SK-N-SH treated with all-trans-retinoic acid at 6 μM for 48 hours (cell line): ENCODE measurements around the gene SLCO3A1.

Experiments used
- ATAC-seq: fragments of 200-7000 bp; cut with Tn5 transposase; 3 replicates; pipeline ENCODE4 v1.9.1; 2020; ENCODE audit warnings: mild to moderate bottlenecking, moderate library complexity
- ARNTL ChIP-seq: fragments of 450-650 bp; formaldehyde crosslinking; IDR thresholded peaks from 2 replicates; pipeline ENCODE4 v1.5.0; 2020; ENCODE audit warnings: low read depth, mild to moderate bottlenecking, moderate library complexity, borderline replicate concordance
- BACH2 ChIP-seq: fragments of 250-450 bp; sonication (Bioruptor Pico); IDR thresholded peaks from 2 replicates; pipeline ENCODE4 v1.9.0; 2021; ENCODE audit warnings: mild to moderate bottlenecking, borderline replicate concordance
- CREB5 ChIP-seq: fragments of 250-450 bp; sonication (Bioruptor Pico); IDR thresholded peaks from 2 replicates; pipeline ENCODE4 v1.5.1; 2020; ENCODE audit warnings: low read depth, mild to moderate bottlenecking, moderate library complexity
- CSDC2 ChIP-seq: fragments of 250-450 bp; sonication (Bioruptor Pico); IDR thresholded peaks from 2 replicates; pipeline ENCODE4 v1.5.0; 2020; ENCODE audit warnings: mild to moderate bottlenecking, moderate library complexity
- CSRNP3 ChIP-seq: fragments of 250-450 bp; sonication (Bioruptor Pico); IDR thresholded peaks from 2 replicates; pipeline ENCODE4 v1.5.1; 2021; ENCODE audit warnings: mild to moderate bottlenecking, moderate library complexity
- ESRRG ChIP-seq: fragments of 250-450 bp; sonication (Bioruptor Pico); IDR thresholded peaks from 2 replicates; pipeline ENCODE4 v1.6.1; 2021; ENCODE audit warnings: mild to moderate bottlenecking
- GLIS3 ChIP-seq: fragments of 250-450 bp; sonication (Bioruptor Pico); IDR thresholded peaks from 2 replicates; pipeline ENCODE4 v1.5.0; 2020; ENCODE audit warnings: mild to moderate bottlenecking, moderate library complexity
- ISL1 ChIP-seq: fragments of 250-450 bp; sonication (Bioruptor Pico); IDR thresholded peaks from 2 replicates; pipeline ENCODE4 v2.1.2; 2022; ENCODE audit warnings: mild to moderate bottlenecking, moderate library complexity
- OSR1 ChIP-seq: fragments of 250-450 bp; sonication (Bioruptor Pico); IDR thresholded peaks from 2 replicates; pipeline ENCODE4 v1.8.0; 2022; ENCODE audit warnings: moderate library complexity, mild to moderate bottlenecking, inconsistent platforms
- PATZ1 ChIP-seq: fragments of 250-450 bp; sonication (Bioruptor Pico); IDR thresholded peaks from 2 replicates; pipeline ENCODE4 v1.8.0; 2020; ENCODE audit warnings: mild to moderate bottlenecking, moderate library complexity, borderline replicate concordance
- POU6F1 ChIP-seq: fragments of 250-450 bp; sonication (Bioruptor Pico); IDR thresholded peaks from 2 replicates; pipeline ENCODE4 v1.8.0; 2021; ENCODE audit warnings: low read depth, mild to moderate bottlenecking, moderate library complexity, borderline replicate concordance
- SNAI2 ChIP-seq: fragments of 250-450 bp; sonication (Bioruptor Pico); IDR thresholded peaks from 2 replicates; pipeline ENCODE4 v1.5.0; 2020; ENCODE audit warnings: mild to moderate bottlenecking, moderate library complexity
- TCF4 ChIP-seq: fragments of 250-450 bp; sonication (Bioruptor Pico); IDR thresholded peaks from 2 replicates; pipeline ENCODE4 v1.8.0; 2021; ENCODE audit warnings: mild to moderate bottlenecking, moderate library complexity, borderline replicate concordance
- TOX ChIP-seq: fragments of 250-450 bp; sonication (Bioruptor Pico); IDR thresholded peaks from 2 replicates; pipeline ENCODE4 v1.8.0; 2021; ENCODE audit warnings: mild to moderate bottlenecking, moderate library complexity, borderline replicate concordance
- TSHZ2 ChIP-seq: fragments of 250-450 bp; sonication (Bioruptor Pico); IDR thresholded peaks from 2 replicates; pipeline ENCODE4 v1.5.0; 2020; ENCODE audit warnings: mild to moderate bottlenecking, moderate library complexity
- ZC3H10 ChIP-seq: fragments of 250-450 bp; sonication (Bioruptor Pico); IDR thresholded peaks from 2 replicates; pipeline ENCODE4 v1.5.1; 2021; ENCODE audit warnings: mild to moderate bottlenecking, moderate library complexity
- ZFP3 ChIP-seq: fragments of 250-450 bp; sonication (Bioruptor Pico); IDR thresholded peaks from 2 replicates; pipeline ENCODE4 v1.5.0; 2020; ENCODE audit warnings: mild to moderate bottlenecking, moderate library complexity
- ZFP30 ChIP-seq: fragments of 450-650 bp; formaldehyde crosslinking; IDR thresholded peaks from 2 replicates; pipeline ENCODE4 v1.5.0; 2022; ENCODE audit warnings: mild to moderate bottlenecking, moderate library complexity
- ZNF565 ChIP-seq: fragments of 450-650 bp; formaldehyde crosslinking; conservative IDR thresholded peaks from 2 replicates; pipeline ENCODE4 v1.5.0; 2020; ENCODE audit warnings: low read depth, mild to moderate bottlenecking, moderate library complexity
- ZNF70 ChIP-seq: fragments of 450-650 bp; formaldehyde crosslinking; IDR thresholded peaks from 2 replicates; pipeline ENCODE4 v1.5.0; 2020; ENCODE audit warnings: mild to moderate bottlenecking, moderate library complexity
- ZNF8 ChIP-seq: fragments of 450-650 bp; formaldehyde crosslinking; IDR thresholded peaks from 2 replicates; pipeline ENCODE4 v1.5.0; 2020; ENCODE audit warnings: mild to moderate bottlenecking, moderate library complexity

SLCO3A1 gene

GRCh38 chr15:92082006-92082843, 228.7 kb downstream of the SLCO3A1 start (continued):
- TF ChIP-seq TSHZ2 (no peak), ESRRG (no peak)

GRCh38 chr15:92083190-92083589, 229.7 kb downstream of the SLCO3A1 start:
- ATAC-seq = no peak
- TF ChIP-seq ISL1 (CRISPR knock-in tag) (no peak), POU6F1 (CRISPR knock-in tag) (no peak), ZFP3 (no peak), TSHZ2 (no peak), ZC3H10 (no peak), GLIS3 (CRISPR knock-in tag) (no peak), ARNTL (CRISPR knock-in tag) (no peak), TCF4 (no peak), ZNF8 (no peak), TOX (CRISPR knock-in tag) (no peak), CSDC2 (no peak), SNAI2 (CRISPR knock-in tag) (no peak)

- no peak for ATAC-seq
- TF ChIP-seq POU6F1 (CRISPR knock-in tag) = no peak
- no peak for TF ChIP-seq OSR1 (CRISPR knock-in tag)
- no peak for TF ChIP-seq ZNF565
- no peak for TF ChIP-seq ZFP3
- no peak for TF ChIP-seq TOX (CRISPR knock-in tag)
- no peak for TF ChIP-seq CREB5
- no peak for TF ChIP-seq ZC3H10
- no peak for TF ChIP-seq CSDC2
- TF ChIP-seq PATZ1 = no peak
- TF ChIP-seq ZNF8 = no peak
- TF ChIP-seq CSRNP3 = no peak
- no peak for TF ChIP-seq TCF4
- no peak for TF ChIP-seq ZFP30
- TF ChIP-seq ZNF70 (CRISPR knock-in tag) = no peak
- TF ChIP-seq BACH2 (CRISPR knock-in tag) = no peak
- TF ChIP-seq SNAI2 (CRISPR knock-in tag) = no peak
- TF ChIP-seq ARNTL (CRISPR knock-in tag) = no peak
- TF ChIP-seq ISL1 (CRISPR knock-in tag) = no peak
These were observed 233.7 kb downstream of the SLCO3A1 start for GRCh38 chr15:92087211-92087610.
